SK-N-SH (cell line): ENCODE results near the gene NRG3. TPM values are rescaled to one million over a fixed set of nuclear protein-coding genes. Genes with fewer than 3 reads are reported as not detected.

ENCODE experiments used
- CTCF ChIA-PET: fragments of 300-600, 350-600 bp; formaldehyde crosslinking; extraction: SDS; loops from one replicate; lab custom pipeline; 2021; lab: Yijun Ruan, JAX
- POLR2A ChIA-PET: fragments of 350-600 bp; sonication (Branson Sonifier 250); formaldehyde crosslinking; extraction: SDS; loops from one replicate; lab custom pipeline; 2020; ENCODE audit warnings: antibody characterized with exemption, inconsistent platforms; lab: Yijun Ruan, JAX
- DNase-seq: peaks from one replicate; pipeline ENCODE4 v3.0.0; 2012
- H2AFZ ChIP-seq: fragments of 200-600 bp; sonication (generic); 2 replicates; pipeline ENCODE4 v1.8.1; 2016; ENCODE audit warnings: antibody characterized with exemption, mild to moderate bottlenecking, low read depth
- H3F3A ChIP-seq: fragments of 200-600 bp; sonication (generic); replicated peaks from 2 replicates; pipeline ENCODE3; 2016; ENCODE audit warnings: antibody characterized with exemption, mild to moderate bottlenecking; ENCODE audit not compliant: insufficient read depth
- H3K27ac ChIP-seq, 2 experiments: fragments of 200-500 bp in 1 of 2; fragments of 200-600 bp in 1 of 2; sonication (Bioruptor generic) in 1 of 2; sonication (generic), shearing (Covaris generic) in 1 of 2; 2 replicates each; pipeline versions ENCODE4 v1.5.1 to v1.6.1; 2014 to 2016; ENCODE audit warnings: low read depth in 2 of 2, inconsistent platforms in 1 of 2, low read length in 1 of 2, mild to moderate bottlenecking in 1 of 2, mixed read lengths in 1 of 2
- H3K27me3 ChIP-seq: fragments of 200-600 bp; sonication (generic), shearing (Covaris generic); 2 replicates; pipeline ENCODE4 v1.6.1; 2016; ENCODE audit warnings: mixed run types; ENCODE audit not compliant: insufficient read depth
- H3K36me3 ChIP-seq, 2 experiments: fragments of 200-500 bp in 1 of 2; fragments of 200-600 bp in 1 of 2; sonication (Bioruptor generic) in 1 of 2; sonication (generic) in 1 of 2; replicated peaks in 1 of 2; 2 replicates each; pipeline versions ENCODE3 to v1.5.1; 2014 to 2016; ENCODE audit warnings: low read length in 1 of 2, mild to moderate bottlenecking in 1 of 2; ENCODE audit not compliant: insufficient read depth in 2 of 2, control insufficient read depth in 1 of 2
- H3K4me1 ChIP-seq, 2 experiments: fragments of 200-500 bp in 1 of 2; fragments of 200-600 bp in 1 of 2; sonication (Bioruptor generic) in 1 of 2; sonication (generic), shearing (Covaris generic) in 1 of 2; 2 replicates each; pipeline versions ENCODE4 v1.5.1 to v1.6.1; 2014 to 2016; ENCODE audit warnings: low read depth in 1 of 2, low read length in 1 of 2, mixed run types in 1 of 2; ENCODE audit not compliant: insufficient read depth in 2 of 2, control insufficient read depth in 1 of 2
- H3K4me2 ChIP-seq: fragments of 200-600 bp; sonication (generic), shearing (Covaris generic); 2 replicates; pipeline ENCODE4 v1.6.1; 2017; ENCODE audit warnings: mixed run types
- H3K4me3 ChIP-seq, 2 experiments: fragments of 200-500 bp in 1 of 2; fragments of 200-600 bp in 1 of 2; sonication (Bioruptor generic) in 1 of 2; sonication (generic), shearing (Covaris generic) in 1 of 2; 2 replicates each; pipeline versions ENCODE4 v1.5.1 to v1.8.1; 2014 to 2016; ENCODE audit warnings: low read depth in 2 of 2, inconsistent platforms in 1 of 2, low read length in 1 of 2, mild to moderate bottlenecking in 1 of 2, mixed read lengths in 1 of 2, moderate library complexity in 1 of 2
- H3K79me2 ChIP-seq: fragments of 200-600 bp; sonication (generic); 2 replicates; pipeline ENCODE4 v1.8.1; 2017; ENCODE audit warnings: mild to moderate bottlenecking; ENCODE audit not compliant: insufficient read depth
- H3K9ac ChIP-seq: fragments of 200-600 bp; sonication (generic); 2 replicates; pipeline ENCODE4 v1.6.1; 2017; ENCODE audit warnings: mixed run types
- H3K9me2 ChIP-seq: fragments of 200-600 bp; sonication (generic); 2 replicates; pipeline ENCODE4 v1.6.1; 2017; ENCODE audit warnings: mixed run types
- H3K9me3 ChIP-seq: fragments of 200-600 bp; sonication (generic); 2 replicates; pipeline ENCODE4 v1.6.1; 2017; ENCODE audit warnings: mixed run types, mild to moderate bottlenecking, moderate library complexity
- H4K20me1 ChIP-seq: fragments of 200-600 bp; sonication (generic); 2 replicates; pipeline ENCODE4 v1.6.1; 2017; ENCODE audit warnings: mild to moderate bottlenecking, mixed run types; ENCODE audit not compliant: insufficient read depth
- CHD2 ChIP-seq: fragments of 150-350 bp; IDR thresholded peaks from 2 replicates; pipeline ENCODE4 v1.6.1; 2018; ENCODE audit warnings: low read length; ENCODE audit not compliant: partially characterized antibody
- CTCF ChIP-seq: fragments of 200-600 bp; sonication (generic); IDR thresholded peaks from 2 replicates; pipeline ENCODE4 v1.6.1; 2017; ENCODE audit warnings: antibody characterized with exemption, mild to moderate bottlenecking, moderate library complexity
- ELF1 ChIP-seq: IDR thresholded peaks from 2 replicates; pipeline ENCODE4 v1.4.0; 2012
- EP300 ChIP-seq, 2 experiments: IDR thresholded peaks; 2 replicates each; pipeline versions ENCODE4 v1.4.0 to v1.6.1; 2012; ENCODE audit warnings: borderline replicate concordance in 1 of 2, low read depth in 1 of 2, low read length in 1 of 2
- EZH2phosphoT487 ChIP-seq: fragments of 200-600 bp; sonication (generic); IDR thresholded peaks from 2 replicates; pipeline ENCODE4 v1.6.1; 2017; ENCODE audit warnings: low read depth, mixed run types, mild to moderate bottlenecking, antibody characterized with exemption, moderate library complexity, borderline replicate concordance
- FOXM1 ChIP-seq: IDR thresholded peaks from 2 replicates; pipeline ENCODE4 v1.4.0; 2012; ENCODE audit warnings: low read depth, mild to moderate bottlenecking
- MAX ChIP-seq: IDR thresholded peaks from 2 replicates; pipeline ENCODE4 v1.4.0; 2012; ENCODE audit warnings: low read depth
- MEF2A ChIP-seq: IDR thresholded peaks from 2 replicates; pipeline ENCODE4 v1.4.0; 2012; ENCODE audit warnings: low read depth, borderline replicate concordance
- MXI1 ChIP-seq: IDR thresholded peaks from 2 replicates; pipeline ENCODE4 v1.6.1; 2012; ENCODE audit warnings: mild to moderate bottlenecking, low read depth, low read length, improper control_type of control experiment
- PBX3 ChIP-seq: IDR thresholded peaks from 2 replicates; pipeline ENCODE4; 2012
- RCOR1 ChIP-seq: fragments of 150-350 bp; IDR thresholded peaks from 2 replicates; pipeline ENCODE4 v1.6.1; 2017; ENCODE audit warnings: antibody characterized with exemption, low read length
- REST ChIP-seq: IDR thresholded peaks from 2 replicates; pipeline ENCODE4 v1.6.1; 2012; ENCODE audit warnings: mild to moderate bottlenecking, low read depth, low read length, moderate library complexity
- RFX5 ChIP-seq: IDR thresholded peaks from 2 replicates; pipeline ENCODE4 v1.6.1; 2012; ENCODE audit warnings: mild to moderate bottlenecking, improper control_type of control experiment, low read length
- SIN3A ChIP-seq: IDR thresholded peaks from 2 replicates; pipeline ENCODE4 v1.6.1; 2012; ENCODE audit warnings: low read depth, mild to moderate bottlenecking, low read length, moderate library complexity, borderline replicate concordance
- SMC3 ChIP-seq: IDR thresholded peaks from 2 replicates; pipeline ENCODE4 v1.6.1; 2012; ENCODE audit warnings: low read depth, low read length, improper control_type of control experiment
- TAF1 ChIP-seq: IDR thresholded peaks from 2 replicates; pipeline ENCODE4 v1.6.1; 2012; ENCODE audit warnings: low read depth, mild to moderate bottlenecking, low read length, moderate library complexity, borderline replicate concordance
- USF1 ChIP-seq: IDR thresholded peaks from 2 replicates; pipeline ENCODE4 v1.4.0; 2012; ENCODE audit warnings: low read depth, borderline replicate concordance
- ZBTB33 ChIP-seq: IDR thresholded peaks from 2 replicates; pipeline ENCODE4 v1.4.0; 2012; ENCODE audit warnings: low read depth, borderline replicate concordance
- WGBS: methylation state at CpG from one replicate; pipeline ENCODE4 v1.1.6; 2017; ENCODE audit warnings: low lambda C conversion rate; 5-methylcytosine and 5-hydroxymethylcytosine counted together
- polyA plus RNA-seq, 3 experiments: library from polyadenylated mRNA; depleted of rRNA; stranded (reverse); fragments of >200 nt; gene quantifications; 2 replicates each; pipeline ENCODE4 v1.2.3, GENCODE V29; 2012

NRG3 gene
- polyA plus RNA-seq, 1 of the 3 experiments (the other 2 are of a cell fraction): 0.03 TPM

- Histone ChIP-seq H3K9me2 (no peaks in the 10 kb centered on the region; the same call in 1 of the 2 replicates), H3F3A (no peaks in the 10 kb centered on the region), H3K4me3 (no peak overlapping the region), H3K4me1 (no peaks in the 10 kb centered on the region), H3K4me2 (no peak overlapping the region), H4K20me1 (no peaks in the 10 kb centered on the region), H3K27me3 (no peaks in the 10 kb centered on the region), H3K9ac (no peak overlapping the region), H3K9me3 (0 out of 2 replicates have a peak, but pooled peaks cover 3% of the 10 kb centered on the region), H3K27ac (no peak overlapping the region), H2AFZ (no peak overlapping the region), H3K36me3 (no peaks in the 10 kb centered on the region)
- ChIA-PET CTCF (no interaction called here), POLR2A (no interaction called here)
- 8% methylated on average over 4 of the region's 4 CpGs for WGBS
- no peak for DNase-seq
- TF ChIP-seq CTCF (no peak), ZBTB33 (no peak), FOXM1 (no peak), CHD2 (no peak), USF1 (no peak), EP300 (IDR thresholded peaks at IDR 0.05; ENCODE audit: borderline replicate concordance in 1 of 2, low read depth in 1 of 2, low read length in 1 of 2) (no peak), REST (no peak), MAX (no peak), SIN3A (no peak), RCOR1 (no peak), PBX3 (no peak), SMC3 (no peak), MXI1 (no peak), EZH2phosphoT487 (no peak), RFX5 (no peak), MEF2A (no peak), ELF1 (no peak), TAF1 (no peak)
- TF ChIP-seq, all 33 proteins: peak for 0
- H3K79me2 ChIP-seq: no peaks in the 10 kb centered on the region
Observed at GRCh38 chr10:81848514-81848913, 26.5 kb upstream of the NRG3 start.
